ENCODE measurements around the gene BICRAL.
A peak's percentile ranks its signal among the peaks of the same experiment; 100 is the strongest.
"Not testable (repeated sequence)": the region's sequence is repeated elsewhere in the genome, so short reads cannot be mapped to it uniquely, and the experiment has no call there.

The BICRAL gene

GRCh38 chr6:42754759-42755158, 27.1 kb upstream of the BICRAL start:
- FAIRE-seq (no peak), DNase-seq (ENCODE audit: insufficient read length, low spot score) (no peak)
- no peak for TF ChIP-seq POLR2A (IDR thresholded peaks at IDR 0.05; ENCODE audit: low read depth, low read length)

DNA sequence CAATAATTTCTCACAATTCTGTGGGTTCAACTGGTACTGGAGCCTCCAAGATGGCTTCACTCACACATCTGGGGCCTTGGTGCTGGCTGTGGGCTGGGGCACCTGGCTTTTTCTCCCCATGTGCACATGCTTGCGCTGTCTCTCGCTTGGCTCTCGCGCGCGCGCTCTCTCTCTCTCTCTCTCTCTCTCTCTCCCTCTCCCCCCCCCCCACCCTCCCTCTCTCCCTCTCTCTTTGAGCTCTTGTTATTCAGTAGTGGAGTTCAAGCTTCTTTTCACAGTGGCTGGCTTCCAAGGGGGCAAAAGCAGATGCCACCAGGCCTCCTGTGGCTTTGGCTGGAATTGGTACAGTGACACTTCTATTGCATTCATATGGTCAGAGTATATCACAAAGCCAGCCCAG, 25.1 kb upstream of the BICRAL start:
- DNase-seq (ENCODE audit: insufficient read length, low spot score) (no peak), FAIRE-seq (no peak)
- no peak for TF ChIP-seq POLR2A (IDR thresholded peaks at IDR 0.05; ENCODE audit: low read depth, low read length)

- no peak for TF ChIP-seq POLR2A (IDR thresholded peaks at IDR 0.05; ENCODE audit: low read depth, low read length)
- FAIRE-seq (no peak), DNase-seq (ENCODE audit: insufficient read length, low spot score) (no peak)
Measured at GRCh38 chr6:42758756-42759430, 23.0 kb upstream of the BICRAL start.

GRCh38 chr6:42761287-42762067, 20.4 kb upstream of the BICRAL start:
- no peak for TF ChIP-seq POLR2A (IDR thresholded peaks at IDR 0.05; ENCODE audit: low read depth, low read length)
- DNase-seq (ENCODE audit: insufficient read length, low spot score) (no peak), FAIRE-seq (no peak)

GRCh38 chr6:42762426-42762859, 19.4 kb upstream of the BICRAL start:
- TF ChIP-seq POLR2A (IDR thresholded peaks at IDR 0.05; ENCODE audit: low read depth, low read length) = no peak
- FAIRE-seq = no peak
- DNase-seq (ENCODE audit: insufficient read length, low spot score) = no peak

GRCh38 chr6:42762950-42763349, 18.9 kb upstream of the BICRAL start:
- no peak for FAIRE-seq
- no peak for TF ChIP-seq POLR2A (IDR thresholded peaks at IDR 0.05; ENCODE audit: low read depth, low read length)
- DNase-seq (ENCODE audit: insufficient read length, low spot score) = no peak

DNA sequence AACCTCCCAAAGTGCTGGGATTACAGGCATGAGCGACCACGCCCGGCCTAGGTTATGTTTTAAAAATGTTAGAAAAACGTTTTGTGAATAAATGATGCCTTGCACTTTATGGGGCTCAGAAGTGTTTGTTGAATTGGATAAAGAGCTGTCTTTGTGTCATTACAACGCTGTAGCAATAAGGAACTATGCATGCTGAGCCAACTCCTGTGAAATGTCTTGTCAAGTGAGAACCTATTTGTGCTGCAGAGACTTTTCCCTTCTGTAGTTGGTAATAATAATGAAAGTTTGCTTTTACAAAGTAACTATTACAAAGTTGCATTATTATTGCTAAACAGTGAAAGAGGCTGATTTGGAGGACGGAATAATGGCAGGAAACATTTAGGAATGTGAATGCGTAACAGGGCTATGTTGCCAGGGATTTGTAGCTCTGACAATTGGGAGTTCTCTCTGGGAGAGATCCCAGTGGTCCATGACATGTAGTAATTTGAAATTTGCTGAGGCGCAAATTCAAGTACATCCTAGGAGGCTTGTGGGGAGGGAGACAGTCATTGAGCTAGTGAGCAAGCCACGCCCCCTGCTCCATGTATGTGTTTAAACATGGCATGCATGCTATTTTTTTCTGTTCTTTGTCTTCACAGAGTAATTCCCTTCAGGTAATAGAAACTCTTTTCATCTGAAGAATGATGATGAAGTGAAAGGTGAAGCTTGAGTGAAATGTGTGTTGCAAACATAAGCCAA, 16.8 kb upstream of the BICRAL start:
- FAIRE-seq (no peak), DNase-seq (ENCODE audit: insufficient read length, low spot score) (no peak)
- TF ChIP-seq POLR2A (IDR thresholded peaks at IDR 0.05; ENCODE audit: low read depth, low read length) = no peak

GRCh38 chr6:42766163-42766670, 15.6 kb upstream of the BICRAL start:
- no peak for DNase-seq (ENCODE audit: insufficient read length, low spot score)
- FAIRE-seq = peak; percentile 78
- no peak for TF ChIP-seq POLR2A (IDR thresholded peaks at IDR 0.05; ENCODE audit: low read depth, low read length)

DNA sequence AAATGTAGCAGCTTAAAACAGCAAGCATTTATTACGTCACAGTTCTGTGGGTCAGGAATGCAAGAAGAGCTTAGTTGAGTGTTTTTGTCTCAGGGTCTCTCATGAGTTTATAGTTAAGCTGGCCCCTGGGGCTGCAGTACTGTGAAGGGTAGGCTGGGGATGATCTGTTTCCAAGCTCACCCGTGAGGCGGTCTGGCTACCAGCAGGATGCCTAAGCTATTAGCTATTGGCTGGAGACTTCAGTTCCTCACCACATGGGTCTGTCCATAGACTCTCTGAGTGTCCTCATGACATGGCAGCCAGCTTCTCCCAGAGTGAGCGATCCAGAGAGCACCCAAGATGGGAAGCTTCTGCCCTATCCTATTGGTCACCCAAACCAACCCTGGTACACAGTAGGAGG, 12.8 kb upstream of the BICRAL start:
- FAIRE-seq = no peak

DNA sequence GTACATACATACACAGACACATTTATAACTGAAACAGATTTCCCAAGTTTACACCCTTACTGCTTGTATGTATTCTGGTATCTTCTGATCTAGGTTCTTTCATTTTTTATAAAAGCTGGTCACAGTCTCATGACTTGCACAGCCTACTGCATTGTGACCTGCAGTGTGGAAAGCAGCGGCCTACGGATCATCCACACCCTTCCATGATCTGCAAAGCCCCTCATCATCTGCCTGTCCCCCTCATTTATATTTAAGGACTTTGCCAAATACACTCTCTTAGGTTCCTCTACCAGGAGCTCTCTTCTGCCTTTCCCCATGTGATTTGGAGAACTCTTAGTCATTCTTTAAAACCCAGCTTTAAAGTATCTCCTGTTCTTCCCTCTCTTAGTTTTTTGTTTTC, 12.0 kb upstream of the BICRAL start:
- DNase-seq (ENCODE audit: insufficient read length, low spot score) (no peak), FAIRE-seq (no peak)
- TF ChIP-seq POLR2A (IDR thresholded peaks at IDR 0.05; ENCODE audit: low read depth, low read length) = no peak

More for the DNA sequence above, 12.8 kb upstream of the BICRAL start:
- DNase-seq (ENCODE audit: insufficient read length, low spot score) = no peak
- TF ChIP-seq POLR2A (IDR thresholded peaks at IDR 0.05; ENCODE audit: low read depth, low read length) = no peak

DNA sequence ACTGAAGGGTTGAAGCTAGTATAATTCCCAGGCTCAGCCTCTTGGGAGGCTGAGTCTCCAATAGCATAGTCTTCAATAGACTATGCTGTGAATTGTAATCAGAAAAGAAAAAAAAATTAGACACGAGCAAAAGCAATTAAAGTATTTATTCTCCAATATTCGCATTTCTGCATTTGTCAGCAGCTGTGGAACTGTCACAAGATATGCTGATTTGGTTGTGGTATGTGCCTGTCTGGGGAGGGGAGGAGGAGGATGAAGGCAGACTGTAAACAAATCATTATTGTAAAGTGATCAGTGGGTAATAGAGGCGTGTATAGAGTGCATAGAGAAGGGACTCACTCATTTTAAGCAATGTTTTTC, 10.1 kb upstream of the BICRAL start:
- no peak for FAIRE-seq
- DNase-seq (ENCODE audit: insufficient read length, low spot score) = no peak
- TF ChIP-seq POLR2A (IDR thresholded peaks at IDR 0.05; ENCODE audit: low read depth, low read length) = no peak

DNA sequence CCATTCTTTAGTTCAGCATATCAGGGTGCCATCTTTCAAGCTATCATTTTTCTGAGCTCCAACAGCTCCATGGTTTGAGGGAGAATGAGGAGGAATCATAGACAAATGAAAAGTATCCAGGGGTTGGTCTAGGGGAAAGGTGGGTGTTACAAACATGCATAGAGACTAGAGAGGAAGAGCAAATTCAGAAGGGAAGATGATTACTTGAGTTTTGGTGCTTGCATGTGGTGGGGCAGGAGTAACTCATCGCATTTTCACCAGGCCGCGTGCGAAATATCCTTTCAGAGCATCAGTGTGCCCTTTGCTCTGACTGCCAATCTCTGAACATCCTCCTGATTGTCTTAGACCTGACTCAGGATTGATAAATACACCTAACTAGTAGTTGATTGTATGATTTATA, 7.7 kb upstream of the BICRAL start:
- TF ChIP-seq POLR2A (IDR thresholded peaks at IDR 0.05; ENCODE audit: low read depth, low read length) = no peak
- no peak for FAIRE-seq
- DNase-seq (ENCODE audit: insufficient read length, low spot score) = no peak

GRCh38 chr6:42774821-42775487, 6.9 kb upstream of the BICRAL start:
- not testable (repeated sequence) for DNase-seq (ENCODE audit: insufficient read length, low spot score); FAIRE-seq
